Left lung (tissue), 10 donors: ENCODE data around the gene ARSA. TPM values are rescaled to one million over a fixed set of nuclear protein-coding genes. Genes with fewer than 3 reads are reported as not detected.

Experiments
- ATAC-seq: fragments of 200-7000 bp; cut with Tn5 transposase; one replicate; pipeline ENCODE4 v1.9.1; 2020; ENCODE audit warnings: moderate library complexity
- DNase-seq, 4 donors: peaks; one replicate each; pipeline ENCODE4 v3.0.0-alpha.2; 2013 to 2020
- H3K27ac ChIP-seq, 2 donors: fragments of 200-600 bp; sonication (generic) in 1 of 2; one replicate each; pipeline versions ENCODE4 v1.5.0 to v1.8.0; 2020 to 2021
- H3K27me3 ChIP-seq, 2 donors: fragments of 200-600 bp; sonication (generic) in 1 of 2; one replicate each; pipeline versions ENCODE4 v1.5.0 to v1.8.0; 2020 to 2021
- H3K36me3 ChIP-seq, 2 donors: fragments of 200-600 bp; sonication (generic) in 1 of 2; one replicate each; pipeline versions ENCODE4 v1.5.0 to v1.8.0; 2020 to 2021
- H3K4me1 ChIP-seq, 2 donors: fragments of 200-600 bp; one replicate each; pipeline ENCODE4 v1.8.0; 2021
- H3K4me3 ChIP-seq, 2 donors: fragments of 200-600 bp; sonication (generic) in 1 of 2; one replicate each; pipeline versions ENCODE4 v1.5.0 to v1.8.0; 2020 to 2021; ENCODE audit warnings: mild to moderate bottlenecking in 1 of 2
- H3K9me3 ChIP-seq, 2 donors: fragments of 200-600 bp; sonication (generic) in 1 of 2; one replicate each; pipeline versions ENCODE4 v1.5.0 to v1.8.0; 2020 to 2021
- CTCF ChIP-seq, 2 donors: fragments of 200-600 bp; sonication (generic) in 1 of 2; IDR thresholded peaks; one replicate each; pipeline versions ENCODE4 v1.5.0 to v1.8.0; 2021; ENCODE audit warnings: antibody characterized with exemption in 2 of 2
- intact Hi-C, 2 donors: fragments of 100-400 bp; cut with DNase I; formaldehyde crosslinking; loops; one replicate each; pipeline versions ENCODE4 v1.11.2 to v1.14.2; 2022
- polyA plus RNA-seq, 6 donors: library from polyadenylated mRNA; unstranded; fragments of 120-200 nt; gene quantifications; one replicate each; pipeline ENCODE4 v1.2.1, GENCODE V29; 2013; ENCODE audit not compliant: insufficient read length in 6 of 6
- total RNA-seq, 2 donors: library from RNA; stranded (reverse); fragmentation: NEBNext Ultra II Directional; extraction: Animal tissue kit (Norgen Biotek cat#: 25700); gene quantifications; one replicate each; pipeline ENCODE4 v1.2.1, GENCODE V29; 2021
- donor health status: DM: no; HTN: yes; CAD: no.
- donor health status: DM: no; HTN: no; CAD: no.

Gene ARSA
- total and polyA plus RNA-seq, 8 donors: 17.8 to 58.0 (median 21.0) TPM

DNA sequence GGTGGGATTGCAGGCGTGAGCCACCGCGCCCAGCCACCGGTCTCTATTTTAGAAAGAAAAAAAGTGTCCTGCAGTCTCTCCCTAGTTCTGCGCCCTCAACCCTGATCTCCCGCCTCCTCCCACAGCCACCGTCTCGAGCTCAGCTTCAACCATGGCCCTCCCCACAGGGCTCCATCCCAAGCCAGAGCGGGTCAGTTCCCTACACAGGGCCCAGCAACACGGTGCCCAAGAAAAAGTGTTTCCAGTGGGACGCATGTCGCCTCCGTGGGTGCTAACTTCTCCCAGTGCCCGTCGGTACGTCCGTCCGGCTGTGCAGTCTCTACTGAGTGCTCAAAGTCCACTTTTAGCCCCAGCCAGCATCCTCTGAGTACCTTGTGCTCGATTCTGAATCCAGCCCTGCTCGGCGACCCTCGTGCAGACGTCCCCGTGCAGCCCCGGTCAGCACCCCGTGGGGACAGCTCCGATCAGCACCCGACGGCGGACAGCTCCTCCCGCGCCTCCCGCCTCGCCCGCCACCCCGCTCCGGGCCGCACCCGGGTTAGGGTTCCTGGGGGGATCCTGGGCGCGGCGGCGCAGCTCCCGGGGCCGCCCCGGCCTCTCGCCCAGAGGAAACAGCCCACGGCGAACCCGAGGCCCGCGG, 28.0 kb downstream of the ARSA start:
- Histone ChIP-seq H3K36me3 (no peaks in the 10 kb centered on the region), H3K27ac (no peak overlapping the region), H3K27me3 (peaks cover 28 to 70% of the 10 kb centered on the region in 2 donors), H3K4me3 (peak overlapping the region; percentile 13 to 38), H3K4me1 (peaks cover 0 to 10% of the 10 kb centered on the region in 2 donors), H3K9me3 (no peaks in the 10 kb centered on the region)
- ATAC-seq: peak; percentile 93
- intact Hi-C loops: loop anchor here in 1 of 2 donors (10.0 kb wide), 1 partner anchor 95 kb away; the partner anchor contains the start of genes LMF2 and NCAPH2
- DNase-seq: peak in 3 of 4 donors; percentile 64 to 87 (median 65)
- TF ChIP-seq CTCF (IDR thresholded peaks at IDR 0.05): no peak

- Histone ChIP-seq H3K36me3 (no peaks in the 10 kb centered on the region), H3K27ac (no peak overlapping the region), H3K4me3 (no peak overlapping the region), H3K4me1 (peaks cover 0 to 10% of the 10 kb centered on the region in 2 donors), H3K27me3 (peaks cover 15 to 42% of the 10 kb centered on the region in 2 donors), H3K9me3 (no peaks in the 10 kb centered on the region)
- peak in 1 of 4 donors; percentile 6 for DNase-seq
- TF ChIP-seq CTCF (IDR thresholded peaks at IDR 0.05): no peak
- intact Hi-C loops: loop anchor here in 1 of 2 donors (10.0 kb wide), 1 partner anchor 92 kb away; the partner anchor contains the start of genes LMF2 and NCAPH2
- ATAC-seq: no peak
Observed at GRCh38 chr22:50597097-50597496, 30.9 kb downstream of the ARSA start.

- Histone ChIP-seq H3K4me3 (no peak overlapping the region), H3K36me3 (no peaks in the 10 kb centered on the region), H3K27ac (no peak overlapping the region), H3K4me1 (peaks cover 0 to 4% of the 10 kb centered on the region in 2 donors), H3K27me3 (peaks cover 9 to 23% of the 10 kb centered on the region in 2 donors), H3K9me3 (no peaks in the 10 kb centered on the region)
- TF ChIP-seq CTCF (IDR thresholded peaks at IDR 0.05): no peak
- intact Hi-C loops: loop anchor here in 1 of 2 donors (10.0 kb wide), 1 partner anchor 90 kb away; the partner anchor contains the start of genes LMF2 and NCAPH2
- ATAC-seq (no peak), DNase-seq (no peak)
Observed at GRCh38 chr22:50595189-50595588, 32.8 kb downstream of the ARSA start.

GRCh38 chr22:50587407-50587806, 40.5 kb downstream of the ARSA start:
- intact Hi-C loops: no loop called here
- no peak for ATAC-seq
- no peak for TF ChIP-seq CTCF (IDR thresholded peaks at IDR 0.05)

GRCh38 chr22:50586416-50586815, 41.5 kb downstream of the ARSA start:
- no peak for TF ChIP-seq CTCF (IDR thresholded peaks at IDR 0.05)
- Histone ChIP-seq H3K27me3 (no peaks in the 10 kb centered on the region), H3K4me3 (no peak overlapping the region), H3K4me1 (peaks cover 5 to 16% of the 10 kb centered on the region in 2 donors), H3K27ac (no peak overlapping the region), H3K9me3 (no peaks in the 10 kb centered on the region), H3K36me3 (no peaks in the 10 kb centered on the region)
- intact Hi-C loops: no loop called here
- DNase-seq: no peak
- ATAC-seq: no peak

More at GRCh38 chr22:50587407-50587806, 40.5 kb downstream of the ARSA start:
- Histone ChIP-seq H3K36me3 (no peaks in the 10 kb centered on the region), H3K4me3 (no peak overlapping the region), H3K9me3 (no peaks in the 10 kb centered on the region), H3K27me3 (no peaks in the 10 kb centered on the region), H3K27ac (no peak overlapping the region), H3K4me1 (peaks cover 0 to 9% of the 10 kb centered on the region in 2 donors)
- DNase-seq: no peak
